Activated CD4-positive, alpha-beta T cell treated with anti-CD3 and anti-CD28 coated beads, Interleukin-10, Interleukin-2, amounts not matched to agents 100 ng/mL and 50 ng/mL, durations not matched to agents 16 hours and 8 hours (primary cell): ENCODE results near the gene TPD52L1.
"Not testable (repeated sequence)": the region's sequence is repeated elsewhere in the genome, so short reads cannot be mapped to it uniquely, and the experiment has no call there.

Experiments
- DNase-seq: peaks from one replicate; pipeline ENCODE4 v3.0.0-alpha.2; 2020

TPD52L1 gene, protein sequence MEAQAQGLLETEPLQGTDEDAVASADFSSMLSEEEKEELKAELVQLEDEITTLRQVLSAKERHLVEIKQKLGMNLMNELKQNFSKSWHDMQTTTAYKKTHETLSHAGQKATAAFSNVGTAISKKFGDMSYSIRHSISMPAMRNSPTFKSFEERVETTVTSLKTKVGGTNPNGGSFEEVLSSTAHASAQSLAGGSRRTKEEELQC

DNA sequence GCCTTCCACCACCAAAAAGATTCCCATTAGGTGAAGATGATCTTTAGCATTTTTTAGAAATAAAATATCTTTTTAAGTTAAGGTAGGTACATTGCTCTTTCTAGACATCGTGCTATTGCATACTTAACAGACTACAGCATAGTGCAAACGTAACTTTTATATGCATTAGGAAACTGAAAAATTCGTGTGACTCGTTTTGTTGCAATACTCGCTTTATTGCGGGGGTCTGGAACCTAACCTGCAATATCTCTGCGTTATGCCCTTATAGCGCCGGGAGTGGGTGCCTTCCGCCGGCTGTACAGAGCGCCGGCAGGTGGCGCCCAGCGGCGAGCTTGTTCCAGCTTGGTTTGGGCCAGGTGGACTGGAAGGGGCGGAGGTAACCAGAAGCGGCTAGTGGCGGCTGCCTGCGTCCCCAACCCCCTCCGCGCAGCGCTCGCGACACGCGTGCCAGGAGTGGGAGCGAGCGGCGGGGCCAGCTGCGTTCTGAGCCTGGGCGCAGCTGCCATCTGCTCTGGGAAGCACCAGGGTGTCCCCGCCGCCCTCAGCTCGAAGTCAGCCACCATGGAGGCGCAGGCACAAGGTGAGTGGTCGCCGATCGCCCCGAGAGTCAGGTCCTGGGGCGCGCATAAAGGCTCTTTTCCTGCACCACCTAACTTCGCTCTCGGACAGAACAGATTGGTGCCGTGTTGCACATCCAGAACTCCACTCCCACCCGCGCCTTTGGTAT is at the start of gene TPD52L1:
Gene TPD52L1 (plus strand): TSS at position 383 of the 727 bp plus-strand sequence. CDS start 179 bp downstream, at position 562.
- peak; percentile 73 for DNase-seq

DNA sequence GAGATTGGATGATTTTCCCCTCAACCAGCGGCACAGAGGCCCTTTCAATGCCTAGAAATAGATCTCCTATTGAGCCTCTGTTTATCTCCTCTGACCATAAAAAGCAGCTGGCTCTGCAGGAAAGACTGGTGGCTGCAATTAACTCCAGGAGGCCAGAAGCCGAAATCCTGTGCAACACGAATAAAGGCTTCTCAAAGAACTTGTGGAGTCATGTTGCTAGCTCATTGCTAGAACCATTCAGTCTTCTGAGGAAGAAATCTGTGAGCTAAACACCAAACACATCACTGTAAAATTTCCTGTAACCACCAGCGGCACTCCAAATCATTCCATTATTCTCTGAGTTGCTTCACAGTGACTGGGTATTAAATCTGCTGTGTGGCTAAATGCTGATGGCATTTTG is 49.1 kb upstream of the TPD52L1 start:
- no peak for DNase-seq

DNA sequence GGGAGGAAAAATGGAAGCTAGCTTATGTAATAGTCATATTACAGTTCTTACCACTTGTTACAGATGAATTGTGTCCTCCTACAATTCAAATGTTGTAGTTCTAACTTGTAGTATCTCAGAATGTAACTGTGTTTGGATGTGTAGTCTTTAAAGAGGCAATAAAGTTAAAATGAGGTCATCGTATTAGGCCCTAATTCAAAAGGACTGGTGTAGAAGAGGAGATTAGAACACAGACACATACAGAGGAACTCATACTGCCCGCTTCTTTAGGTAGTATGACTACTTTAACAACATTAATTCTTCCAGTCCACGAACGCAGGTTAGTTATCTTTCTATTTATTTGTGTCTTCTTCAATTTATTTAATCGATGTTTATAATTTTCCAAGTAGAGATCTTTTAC is 46.5 kb upstream of the TPD52L1 start:
- DNase-seq, result no peak

DNA sequence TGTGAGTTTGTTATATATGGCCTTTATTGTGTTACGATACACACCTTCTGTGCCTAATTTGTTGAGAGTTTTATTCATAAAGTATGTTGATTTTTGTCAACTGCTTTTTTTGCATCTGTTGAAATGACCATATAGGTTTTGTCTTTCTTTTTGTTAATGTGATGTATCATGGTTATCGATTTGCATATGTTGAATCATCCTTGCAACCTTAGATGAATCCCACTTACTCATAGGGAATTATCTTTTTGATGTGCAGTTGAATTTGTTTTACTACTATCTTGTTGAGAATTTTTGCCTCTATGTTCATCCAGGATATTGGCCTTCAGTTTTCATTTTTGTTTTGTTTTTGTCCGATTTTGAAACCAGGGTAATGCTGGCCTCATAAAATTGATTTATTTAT is 45.7 kb upstream of the TPD52L1 start:
- no peak for DNase-seq

DNA sequence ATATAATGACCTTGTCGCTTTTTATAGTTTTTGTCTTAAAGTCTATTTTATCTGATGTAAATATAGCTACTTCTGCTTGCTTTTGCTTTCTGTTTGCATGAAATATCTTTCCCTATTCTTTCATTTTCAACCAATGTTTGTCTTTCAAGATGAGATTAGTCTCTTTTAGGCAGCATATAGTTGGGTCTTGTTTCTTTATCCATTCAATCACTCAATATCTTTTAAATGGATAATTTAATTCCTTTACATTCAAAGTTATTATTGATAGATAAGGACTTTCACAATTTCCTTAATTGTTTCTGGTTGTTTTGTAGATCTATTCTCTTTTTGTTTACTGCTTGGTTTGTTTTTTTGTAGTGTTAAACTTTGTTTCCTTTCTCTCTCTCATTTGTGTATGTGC is 43.5 kb upstream of the TPD52L1 start:
- no peak for DNase-seq

DNA sequence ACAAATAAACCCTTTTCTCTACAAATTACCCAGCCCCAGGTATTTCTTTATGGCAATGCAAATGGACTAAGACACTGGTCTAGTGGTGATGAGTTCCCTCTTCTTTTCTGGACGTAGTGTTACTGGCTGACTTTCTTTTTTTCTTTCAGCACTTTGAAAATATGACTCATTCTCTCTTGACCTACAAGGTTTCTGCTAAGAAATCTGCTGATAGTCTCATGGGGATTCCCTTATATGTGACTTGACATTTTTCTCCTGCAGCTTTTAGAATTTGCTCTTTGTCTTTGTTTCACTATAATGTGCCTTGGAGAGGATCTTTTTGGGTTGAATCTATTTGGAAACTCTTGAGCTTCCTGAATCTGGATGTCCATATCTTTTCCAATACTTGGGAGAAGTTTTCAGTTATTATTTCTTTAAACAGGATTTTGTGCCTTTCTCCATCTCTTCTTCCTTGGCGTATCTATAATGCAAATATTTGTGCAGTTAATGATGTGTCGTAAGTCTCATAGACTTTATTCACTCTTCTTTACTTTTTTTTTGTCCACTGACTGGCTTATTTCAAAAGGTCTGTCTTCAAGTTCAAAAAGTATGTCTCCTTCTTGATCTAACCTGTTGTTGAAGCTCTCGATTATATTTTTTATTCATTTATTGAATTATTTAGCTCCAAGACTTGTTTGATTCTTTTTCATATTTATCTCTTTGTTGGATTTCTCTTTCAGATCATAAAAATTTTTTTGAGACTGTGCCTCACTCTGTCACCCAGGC is 42.2 kb upstream of the TPD52L1 start:
- no peak for DNase-seq

DNA sequence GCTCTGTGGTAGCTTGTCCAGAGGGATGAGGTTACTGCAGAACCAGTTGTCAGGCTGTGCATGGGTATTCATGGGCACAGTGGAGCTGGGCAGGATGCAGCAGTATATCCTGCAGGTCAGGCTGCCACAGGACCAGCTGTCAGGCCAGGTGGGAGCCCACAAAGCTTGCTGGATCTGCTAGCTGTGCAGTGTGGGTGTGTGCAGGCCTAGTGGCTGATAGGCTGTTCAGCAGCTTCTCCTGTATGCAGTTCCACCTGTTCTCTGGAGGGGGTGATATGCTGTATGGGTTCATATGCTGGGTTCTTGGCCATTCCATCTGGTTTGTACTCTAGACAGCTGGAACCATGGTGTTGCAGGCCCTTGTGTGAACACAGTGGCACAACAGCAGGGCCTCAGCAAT is 40.6 kb upstream of the TPD52L1 start:
- DNase-seq, result no peak

DNA sequence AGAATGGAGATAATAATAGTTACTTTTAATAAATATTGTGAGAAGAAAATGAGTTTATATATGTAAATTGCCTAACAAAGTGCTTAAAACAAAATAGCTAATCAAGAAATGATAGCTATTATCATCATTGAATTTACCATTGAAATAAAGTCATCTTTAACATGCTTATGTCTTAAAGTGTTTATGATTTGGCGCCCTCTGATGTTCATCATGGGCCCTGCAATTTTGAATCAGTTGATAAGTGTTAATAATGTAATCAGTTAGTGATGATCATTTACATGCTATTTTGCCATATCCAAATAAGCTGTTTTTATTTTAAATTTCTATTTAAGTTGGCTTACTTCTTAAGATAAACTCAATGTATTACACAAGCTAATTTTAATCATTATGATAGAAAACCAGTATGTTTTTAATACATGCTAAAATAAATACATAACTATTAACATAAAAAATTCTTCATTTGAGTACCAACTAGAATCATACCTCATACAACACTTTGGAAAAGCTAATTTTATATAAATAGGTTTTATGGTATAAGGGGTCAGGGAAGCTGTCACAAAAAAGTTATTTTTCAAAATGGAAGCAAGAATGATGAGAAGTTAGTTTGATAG is 39.2 kb upstream of the TPD52L1 start:
- peak; percentile 36 for DNase-seq

DNA sequence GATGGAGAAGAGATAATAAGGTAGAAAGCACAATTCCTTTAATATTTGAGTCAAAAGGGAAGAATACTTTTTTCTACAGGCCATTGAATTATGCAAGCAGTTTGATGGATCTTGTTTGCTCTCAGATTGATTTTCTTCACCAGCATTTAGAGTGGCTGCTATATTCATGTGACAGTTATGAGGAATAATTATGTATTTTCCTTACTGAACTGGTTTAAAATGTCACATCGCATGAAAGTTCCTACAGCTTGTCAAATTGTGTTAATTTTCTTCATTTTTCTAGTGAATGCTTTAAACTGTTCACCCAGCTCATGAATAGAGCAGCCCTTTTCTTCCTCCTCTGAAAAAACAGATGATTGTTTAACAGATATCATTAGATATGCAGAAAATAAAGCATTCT is 37.4 kb upstream of the TPD52L1 start:
- DNase-seq, result no peak

DNA sequence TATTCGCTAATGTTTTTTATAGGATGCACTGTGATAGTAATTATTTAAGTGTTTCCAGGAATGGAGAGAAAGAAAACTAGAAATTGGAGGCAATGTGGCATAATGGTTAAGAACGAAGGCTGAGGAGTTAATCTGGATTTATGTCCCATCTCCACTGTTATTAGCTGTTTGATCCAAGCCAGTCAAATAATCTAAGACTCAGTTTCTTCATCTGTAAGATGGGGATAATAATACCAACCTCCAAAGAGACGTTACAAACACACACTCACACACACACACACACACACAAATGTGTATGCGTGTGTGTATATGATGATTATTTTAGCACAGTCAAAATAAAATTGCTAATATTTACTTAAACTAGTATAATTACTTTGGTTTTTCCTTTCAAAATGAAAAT is 36.9 kb upstream of the TPD52L1 start:
- no peak for DNase-seq

DNA sequence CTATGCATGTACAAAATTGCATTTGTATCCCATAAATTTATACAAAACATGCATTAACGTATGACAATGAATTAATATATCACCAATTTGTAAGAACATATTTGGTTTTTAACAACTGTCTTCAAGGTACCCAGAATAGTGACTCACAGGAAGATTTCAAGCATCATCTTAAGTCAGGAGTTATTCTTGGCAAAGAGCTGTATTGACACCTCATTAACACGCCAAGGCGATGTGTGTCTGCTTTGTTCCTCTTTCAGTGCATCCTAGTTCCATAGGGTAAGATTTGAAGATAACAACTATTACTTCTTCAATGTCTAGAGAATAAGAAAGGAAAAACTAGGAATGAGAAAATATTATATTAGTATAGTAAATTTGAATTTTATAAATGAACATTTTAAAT is 35.8 kb upstream of the TPD52L1 start:
- DNase-seq, result no peak

DNA sequence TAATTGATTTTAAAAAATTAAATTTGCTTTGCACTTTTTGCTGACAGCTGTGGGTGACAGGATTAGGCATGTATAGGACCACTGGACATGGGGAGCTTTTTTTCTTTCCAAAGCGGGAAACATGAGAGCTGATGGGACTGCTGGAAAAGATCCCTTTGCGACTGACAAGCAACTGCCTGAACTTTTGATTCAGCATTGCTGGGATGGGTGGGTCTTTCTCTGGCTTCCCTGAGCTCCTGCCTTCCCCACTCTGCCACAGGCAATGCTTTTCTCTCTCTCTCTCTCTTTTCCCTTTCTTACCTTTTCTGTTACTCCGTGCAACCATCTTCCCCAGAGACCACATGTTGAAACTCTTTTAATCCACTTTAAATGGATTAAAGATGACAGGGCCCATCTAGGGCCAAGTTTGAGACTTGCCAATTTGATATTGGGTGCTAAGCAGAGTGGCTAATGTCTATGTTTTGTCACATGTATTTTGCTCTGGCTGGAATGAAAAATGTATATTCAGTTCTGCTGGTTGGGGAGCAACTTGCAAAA is 33.5 kb upstream of the TPD52L1 start:
- DNase-seq, result no peak

DNA sequence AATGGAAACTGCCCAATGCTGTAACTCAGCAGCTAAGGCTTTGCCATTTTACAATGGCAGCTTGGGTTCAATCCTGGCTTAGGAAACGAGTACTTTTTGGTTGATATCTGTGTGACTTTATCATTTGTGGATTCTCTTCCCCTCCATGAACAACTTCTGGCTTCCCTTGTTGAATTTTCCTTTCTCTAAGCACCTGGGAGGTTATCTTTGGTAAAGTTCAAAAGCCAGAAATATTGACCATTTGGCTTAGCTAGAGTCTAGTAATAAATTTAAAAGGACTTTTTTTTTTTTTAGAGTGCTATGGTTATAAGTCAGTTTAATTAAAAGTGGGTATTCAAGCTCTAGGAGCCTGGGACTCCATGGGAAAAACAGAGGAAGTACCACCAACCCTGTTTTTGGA is 31.7 kb upstream of the TPD52L1 start:
- DNase-seq, result no peak

DNA sequence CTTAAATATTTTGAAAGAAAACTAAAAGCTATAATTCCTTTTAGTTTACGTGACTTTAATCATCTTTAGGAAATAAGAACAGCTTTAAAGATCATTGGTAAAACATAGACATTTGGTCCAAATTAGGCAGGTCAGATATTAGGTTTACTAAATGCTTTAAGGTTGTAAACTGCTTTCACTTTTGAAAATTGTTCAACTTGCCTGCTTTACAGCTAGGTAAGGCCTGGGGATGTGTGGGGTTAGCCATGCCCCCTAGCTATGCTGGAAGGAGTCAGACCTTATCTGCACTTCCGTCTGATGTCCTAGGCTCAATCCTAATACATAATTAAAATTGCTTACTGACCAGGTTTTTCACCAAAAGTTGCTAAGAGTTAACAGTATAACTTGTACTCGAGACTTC is 30.5 kb upstream of the TPD52L1 start:
- DNase-seq, result no peak

DNA sequence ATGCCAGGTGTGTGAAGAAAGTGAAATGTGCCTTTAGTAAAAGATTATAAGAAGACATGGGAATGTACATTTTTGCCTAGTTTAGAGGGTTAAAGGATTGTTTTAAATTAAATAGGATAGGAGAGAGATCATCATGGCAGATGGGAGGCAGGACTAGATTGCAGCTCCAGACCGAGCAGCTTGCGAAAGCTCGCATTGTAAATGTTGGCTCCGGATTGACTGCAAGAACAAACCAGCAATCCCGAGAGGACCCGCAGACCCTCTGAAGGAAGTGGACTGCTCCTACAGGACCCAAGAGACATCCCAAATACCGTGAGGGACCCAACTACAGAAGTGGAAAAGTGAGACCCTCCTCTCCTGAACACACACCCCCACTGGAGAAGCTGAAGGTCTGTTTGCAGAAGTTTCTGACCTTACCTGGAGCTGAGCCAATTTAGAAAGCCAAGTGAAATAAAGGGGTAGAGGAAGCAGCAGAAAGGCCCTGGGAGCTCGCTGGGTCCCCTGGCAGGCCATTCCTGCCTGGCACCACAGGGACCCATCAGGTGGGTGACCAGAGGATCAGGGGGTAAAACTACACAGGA is 30.0 kb upstream of the TPD52L1 start:
- no peak for DNase-seq

DNA sequence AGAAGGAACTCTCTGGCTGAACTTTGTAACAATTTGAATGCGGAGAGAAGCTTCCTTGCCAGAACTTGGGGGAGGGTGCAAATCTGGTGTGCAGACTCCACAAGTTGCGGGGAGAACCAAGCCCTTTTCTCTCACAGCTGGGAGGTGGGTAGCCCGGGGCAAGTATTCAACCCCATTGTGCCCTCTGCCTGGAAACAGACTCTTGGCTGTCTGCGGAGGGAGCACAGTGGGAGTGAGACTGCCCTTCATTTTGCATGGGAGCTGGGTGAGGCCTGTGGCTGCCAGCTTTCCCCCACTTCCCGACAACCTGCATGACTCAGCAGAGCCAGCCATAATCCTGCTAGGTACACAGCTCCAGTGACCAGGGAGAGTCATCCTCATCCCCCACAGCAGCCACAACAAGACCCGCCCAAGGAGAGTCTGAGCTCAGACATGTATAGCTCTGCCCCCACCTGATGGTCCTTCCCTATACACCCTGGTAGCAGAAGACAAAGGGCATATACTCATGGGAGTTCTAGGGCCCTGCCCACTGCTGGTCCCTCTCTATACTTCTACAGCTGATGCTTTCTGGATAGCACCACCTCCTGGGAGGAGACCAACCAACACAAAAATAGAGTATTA is 29.4 kb upstream of the TPD52L1 start:
- no peak for DNase-seq

DNA sequence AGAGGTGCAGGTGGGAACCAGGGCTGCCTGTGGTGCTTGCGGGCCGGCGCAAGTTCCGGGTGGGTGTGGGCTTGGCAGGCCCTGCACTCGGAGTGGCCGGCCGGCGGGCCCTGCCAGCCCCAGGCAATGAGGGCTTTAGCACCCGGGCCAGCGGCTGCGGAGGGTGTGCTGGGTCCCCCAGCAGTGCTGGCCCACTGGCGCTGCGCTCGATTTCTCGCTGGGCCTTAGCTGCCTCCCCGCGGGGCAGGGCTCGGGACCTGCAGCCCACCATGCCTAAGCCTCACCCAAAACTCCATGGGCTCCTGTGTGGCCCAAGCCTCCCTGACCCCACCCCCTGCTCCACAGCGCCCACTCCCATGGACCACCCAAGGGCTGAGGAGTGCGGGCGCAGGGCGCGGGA is 27.7 kb upstream of the TPD52L1 start:
- DNase-seq, result not testable (repeated sequence)

DNA sequence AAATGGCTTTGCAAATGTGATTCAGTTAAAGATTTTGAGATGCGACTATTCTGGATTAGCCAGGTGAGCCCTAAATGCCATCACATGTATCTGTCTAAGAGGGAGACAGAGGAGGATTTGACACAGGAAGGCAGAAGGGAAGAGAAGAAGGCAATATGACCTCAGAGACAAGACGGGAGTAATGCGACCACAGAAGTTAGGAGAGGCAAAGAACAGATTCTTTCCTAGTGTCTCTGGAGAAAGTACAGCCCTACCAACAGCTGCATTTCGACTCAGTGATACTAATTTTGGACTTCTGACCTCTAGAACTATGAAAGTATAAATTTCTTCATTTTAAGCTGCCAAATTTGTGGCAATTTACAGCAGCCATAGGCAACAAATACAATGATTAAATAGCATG is 24.2 kb upstream of the TPD52L1 start:
- no peak for DNase-seq

DNA sequence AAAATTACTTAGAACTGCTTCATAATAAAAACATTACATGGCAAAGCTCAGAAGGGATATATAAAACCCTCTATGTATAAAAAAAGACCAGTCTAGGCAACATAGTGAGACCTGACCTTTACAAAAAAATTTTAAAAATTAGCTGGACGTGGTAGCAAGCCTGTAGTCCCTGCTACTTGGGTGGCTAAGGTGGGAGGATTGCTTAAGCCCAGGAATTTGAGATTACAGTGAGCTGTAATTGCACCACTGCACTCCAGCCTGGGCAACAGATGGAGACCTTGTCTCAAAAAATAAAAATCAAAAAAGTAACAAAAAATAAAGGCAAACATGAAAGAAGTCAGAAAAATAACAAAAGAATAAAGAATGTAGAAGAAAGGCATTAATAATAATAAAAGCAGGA is 21.5 kb upstream of the TPD52L1 start:
- no peak for DNase-seq

DNA sequence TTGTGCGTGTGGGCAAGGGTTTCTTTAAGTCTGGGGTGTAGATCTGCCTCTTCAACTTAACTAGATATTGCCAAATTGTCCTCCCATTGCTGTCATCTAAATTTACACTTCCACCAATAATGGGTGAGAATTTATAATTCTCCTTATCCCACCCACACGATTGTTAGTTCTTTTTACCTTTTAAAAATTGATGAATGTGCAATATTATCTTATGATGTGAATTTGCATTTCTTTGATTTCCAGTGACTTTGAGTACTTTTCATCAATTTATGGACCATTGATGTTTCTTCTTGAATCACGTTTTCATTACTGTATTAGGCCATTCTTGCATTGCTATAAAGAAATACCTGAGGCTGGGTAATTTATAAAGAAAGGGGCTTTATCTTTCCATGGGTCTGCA is 17.2 kb upstream of the TPD52L1 start:
- no peak for DNase-seq

DNA sequence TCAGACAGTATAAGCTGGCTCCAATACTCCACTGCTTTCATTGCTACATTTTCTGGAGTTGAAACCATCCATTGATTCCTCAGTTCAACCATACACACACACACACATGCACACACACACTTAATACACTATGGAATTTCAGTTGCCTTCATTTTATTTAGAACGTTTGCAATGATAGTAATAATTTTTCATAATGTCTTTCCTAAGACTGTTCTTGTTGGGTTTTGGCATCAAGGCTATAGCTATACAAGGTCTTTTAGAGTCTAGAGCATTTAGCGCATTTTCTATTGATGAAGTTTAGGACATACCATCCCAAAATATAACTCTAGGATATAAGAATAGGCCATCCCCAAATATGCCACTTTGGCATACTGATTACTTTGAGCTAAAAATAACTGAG is 15.5 kb upstream of the TPD52L1 start:
- DNase-seq, result no peak

DNA sequence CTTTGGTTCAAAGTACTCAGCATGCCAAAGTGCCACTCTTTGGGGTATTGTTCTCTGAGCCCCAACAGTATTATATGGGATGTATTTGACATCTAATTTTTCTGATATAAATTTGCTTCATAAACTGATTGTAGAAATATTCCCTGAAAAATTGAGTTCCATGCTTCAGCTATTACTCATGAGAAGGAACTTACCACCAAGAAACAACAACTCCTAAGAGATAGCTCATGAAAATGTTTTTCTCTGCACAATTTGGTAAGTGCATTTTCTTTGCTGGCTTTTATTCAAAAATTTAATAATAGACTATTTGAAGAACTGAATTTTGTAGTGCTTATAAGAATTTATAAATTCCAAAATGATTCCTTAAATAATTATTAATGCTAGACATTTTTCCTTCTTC is 12.8 kb upstream of the TPD52L1 start:
- no peak for DNase-seq

DNA sequence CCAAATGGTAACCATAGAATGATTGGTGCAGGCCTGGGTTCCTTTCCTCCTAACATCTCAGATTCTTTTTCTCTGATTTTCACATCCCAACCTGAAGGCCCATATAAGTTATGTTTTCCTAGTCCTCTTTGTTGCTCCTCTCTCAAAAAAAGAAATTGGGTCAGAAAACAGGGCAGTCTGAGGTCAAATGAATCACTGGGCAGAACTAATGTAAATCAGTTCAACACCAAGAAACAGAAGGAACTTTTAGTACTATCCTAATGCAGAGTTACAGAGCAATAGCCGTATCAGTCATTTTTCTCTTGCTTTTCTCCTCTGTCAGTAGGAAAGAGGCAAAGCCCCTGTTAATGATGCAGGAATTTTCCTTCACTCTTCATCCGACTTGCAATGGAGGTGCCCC is 11.0 kb upstream of the TPD52L1 start:
- no peak for DNase-seq
